COLO829 (cell line): ENCODE measurements around the gene SNX9.
A peak's percentile ranks its signal among the peaks of the same experiment; 100 is the strongest.
"Not testable (repeated sequence)": the region's sequence is repeated elsewhere in the genome, so short reads cannot be mapped to it uniquely, and the experiment has no call there.

Source experiments
- DNase-seq: peaks from one replicate; pipeline ENCODE4 v3.0.0; 2012; ENCODE audit warnings: low spot score

The SNX9 gene

GRCh38 chr6:157887892-157888291 lies 64.8 kb downstream of the SNX9 start:
- DNase-seq, result no peak

GRCh38 chr6:157891544-157892362 lies 68.7 kb downstream of the SNX9 start:
- no peak for DNase-seq

GRCh38 chr6:157892363-157892877 lies 69.4 kb downstream of the SNX9 start:
- DNase-seq, result no peak

- no peak for DNase-seq
Observed at GRCh38 chr6:157893238-157893637, 70.2 kb downstream of the SNX9 start.

- no peak for DNase-seq
Observed at GRCh38 chr6:157895585-157895984, 72.5 kb downstream of the SNX9 start.

GRCh38 chr6:157896932-157897331 lies 73.9 kb downstream of the SNX9 start:
- DNase-seq, result no peak

- no peak for DNase-seq
Observed at GRCh38 chr6:157898169-157898568, 75.1 kb downstream of the SNX9 start.

GRCh38 chr6:157898640-157899039 lies 75.6 kb downstream of the SNX9 start:
- no peak for DNase-seq

- DNase-seq, result not testable (repeated sequence)
Observed at GRCh38 chr6:157900262-157900661, 77.2 kb downstream of the SNX9 start.

- DNase-seq, result not testable (repeated sequence)
Observed at GRCh38 chr6:157900751-157901150, 77.7 kb downstream of the SNX9 start.

GRCh38 chr6:157904999-157905398 lies 82.0 kb downstream of the SNX9 start:
- DNase-seq, result no peak

- no peak for DNase-seq
Observed at GRCh38 chr6:157905590-157906342, 82.7 kb downstream of the SNX9 start.

GRCh38 chr6:157906537-157907061 lies 83.6 kb downstream of the SNX9 start:
- DNase-seq, result no peak

- DNase-seq, result no peak
Observed at GRCh38 chr6:157907651-157908050, 84.6 kb downstream of the SNX9 start.

- DNase-seq, result no peak
Observed at GRCh38 chr6:157908369-157909281, 85.6 kb downstream of the SNX9 start.

GRCh38 chr6:157909282-157909664 lies 86.2 kb downstream of the SNX9 start:
- DNase-seq, result no peak

GRCh38 chr6:157911278-157911677 lies 88.2 kb downstream of the SNX9 start:
- DNase-seq, result no peak

GRCh38 chr6:157911786-157912185 lies 88.7 kb downstream of the SNX9 start:
- DNase-seq, result no peak

- DNase-seq, result peak; percentile 86
Observed at GRCh38 chr6:157912326-157912725, 89.3 kb downstream of the SNX9 start.

GRCh38 chr6:157921685-157922367 lies 98.8 kb downstream of the SNX9 start:
- DNase-seq, result no peak

GRCh38 chr6:157925771-157926170 lies 102.7 kb downstream of the SNX9 start:
- DNase-seq, result no peak
